OCI-LY7 (cell line): ENCODE measurements around the gene TPCN2. TPM values are rescaled to one million over a fixed set of nuclear protein-coding genes. Genes with fewer than 3 reads are reported as not detected.

Experiments
- BruUV-seq: library from RNA; stranded (reverse); fragments of 400-500 nt; replicated peaks from 2 replicates; lab custom pipeline; 2021; lab: Mats Ljungman, UMichigan
- CTCF ChIA-PET: fragments of 300-600 bp; sonication (Branson Sonifier 250); formaldehyde crosslinking; loops from one replicate; lab custom pipeline; 2022; ENCODE audit warnings: antibody characterized with exemption; ENCODE audit not compliant: unreplicated experiment; lab: Charles Lee
- POLR2A ChIA-PET: fragments of 300-600 bp; sonication (Branson Sonifier 250); formaldehyde crosslinking; loops from one replicate; lab custom pipeline; 2022; ENCODE audit warnings: antibody characterized with exemption; lab: Charles Lee
- DNase-seq: peaks from one replicate; pipeline ENCODE4 v3.0.0-alpha.2; 2015; ENCODE audit warnings: low spot score
- H2AFZ ChIP-seq: fragments of 200-600 bp; sonication (generic), shearing (Covaris generic); 2 replicates; pipeline ENCODE4 v1.6.1; 2014; ENCODE audit warnings: mild to moderate bottlenecking, antibody characterized with exemption, low read length, moderate library complexity
- H3K27ac ChIP-seq: fragments of 200-600 bp; sonication (generic); 2 replicates; pipeline ENCODE4 v1.5.1; 2014; ENCODE audit warnings: mixed run types, low read depth, mild to moderate bottlenecking, moderate library complexity, low read length, inconsistent platforms; ENCODE audit not compliant: poor library complexity, severe bottlenecking
- H3K36me3 ChIP-seq: fragments of 200-600 bp; sonication (generic); 2 replicates; pipeline ENCODE4 v1.6.1; 2014; ENCODE audit warnings: mild to moderate bottlenecking, antibody characterized with exemption, low read length, moderate library complexity, mixed read lengths; ENCODE audit not compliant: insufficient read depth
- H3K4me1 ChIP-seq: fragments of 200-600 bp; sonication (generic); 2 replicates; pipeline ENCODE4 v1.5.1; 2014; ENCODE audit warnings: mild to moderate bottlenecking, low read length; ENCODE audit not compliant: insufficient read depth, poor library complexity, severe bottlenecking
- H3K4me2 ChIP-seq: fragments of 200-600 bp; sonication (generic); 2 replicates; pipeline ENCODE4 v1.6.1; 2014; ENCODE audit warnings: mild to moderate bottlenecking, low read length
- H3K4me3 ChIP-seq: fragments of 200-600 bp; sonication (generic); 2 replicates; pipeline ENCODE4 v1.5.1; 2014; ENCODE audit warnings: mild to moderate bottlenecking, low read depth, low read length; ENCODE audit not compliant: poor library complexity, severe bottlenecking
- H3K79me2 ChIP-seq: fragments of 200-600 bp; sonication (generic); 2 replicates; pipeline ENCODE4 v1.6.1; 2016; ENCODE audit warnings: low read depth, mild to moderate bottlenecking, low read length, moderate library complexity, mixed read lengths; ENCODE audit not compliant: insufficient read depth
- H3K9me2 ChIP-seq: fragments of 200-600 bp; sonication (generic); 2 replicates; pipeline ENCODE4 v1.6.1; 2016; ENCODE audit warnings: mild to moderate bottlenecking, low read length, mixed read lengths; ENCODE audit not compliant: insufficient read depth
- H3K9me3 ChIP-seq: fragments of 200-600 bp; sonication (generic); 2 replicates; pipeline ENCODE4 v1.6.1; 2014; ENCODE audit warnings: mild to moderate bottlenecking, mixed run types, low read length, mixed read lengths
- H4K20me1 ChIP-seq: fragments of 200-600 bp; sonication (generic); 2 replicates; pipeline ENCODE4 v1.6.1; 2014; ENCODE audit warnings: mild to moderate bottlenecking, antibody characterized with exemption, low read length, moderate library complexity, mixed read lengths; ENCODE audit not compliant: insufficient read depth
- CTCF ChIP-seq: fragments of 200-600 bp; sonication (generic); conservative IDR thresholded peaks from 2 replicates; pipeline ENCODE4 v1.5.1; 2014; ENCODE audit warnings: mild to moderate bottlenecking, antibody characterized with exemption, low read length, moderate library complexity, mixed read lengths
- EZH2phosphoT487 ChIP-seq: fragments of 200-600 bp; sonication (generic); IDR thresholded peaks from 2 replicates; pipeline ENCODE4 v1.6.1; 2018; ENCODE audit warnings: low read depth, borderline replicate concordance, mild to moderate bottlenecking, mixed run types, antibody characterized with exemption, low read length, moderate library complexity, mixed read lengths
- intact Hi-C: fragments of 100-400 bp; cut with micrococcal nuclease; formaldehyde crosslinking; loops from one replicate; pipeline ENCODE4 v1.10.0; 2022; ENCODE audit not compliant: unreplicated experiment
- total RNA-seq, 2 experiments: library from RNA; depleted of rRNA in 1 of 2; stranded (reverse); fragments of >200 nt in 1 of 2; shearing (Covaris generic) in 1 of 2; gene quantifications; 2 replicates each; pipeline ENCODE4 v1.2.3, GENCODE V29; 2014 to 2022

Gene TPCN2
- total RNA-seq, 2 experiments from 2014 or later: 21.5 to 65.2 TPM

- H3K4me1 ChIP-seq: no peaks in the 10 kb centered on the region
- CTCF ChIA-PET: no interaction called here
- no peak overlapping the region for H3K4me3 ChIP-seq
- TF ChIP-seq CTCF: no peak
- no peak for TF ChIP-seq EZH2phosphoT487
- no peaks in the 10 kb centered on the region for H4K20me1 ChIP-seq
- no peaks in the 10 kb centered on the region for H3K36me3 ChIP-seq
- H3K9me2 ChIP-seq: no peaks in the 10 kb centered on the region
- no peaks in the 10 kb centered on the region for H3K9me3 ChIP-seq
- intact Hi-C loops: no loop called here
- POLR2A ChIA-PET: interaction anchor here (0.7 kb wide), 1 partner anchor 9 kb away, joined by 5 read pairs; no protein-coding TSS in a partner anchor
- DNase-seq: no peak
- H3K27ac ChIP-seq: no peak overlapping the region
- H3K4me2 ChIP-seq: no peak overlapping the region
- no peaks in the 10 kb centered on the region for H3K79me2 ChIP-seq
- no TSS peak for BruUV-seq
- no peak overlapping the region for H2AFZ ChIP-seq
Measured at GRCh38 chr11:69151836-69152235, 103.1 kb downstream of the TPCN2 start.

GRCh38 chr11:69152733-69153421, 104.1 kb downstream of the TPCN2 start:
- H3K27ac ChIP-seq: no peak overlapping the region
- DNase-seq: no peak
- TF ChIP-seq EZH2phosphoT487 (no peak), CTCF (no peak)
- no peaks in the 10 kb centered on the region for H3K36me3 ChIP-seq
- CTCF ChIA-PET: no interaction called here
- POLR2A ChIA-PET: interaction anchor here (0.7 kb wide), 1 partner anchor 10 kb away, joined by 5 read pairs; no protein-coding TSS in a partner anchor
- no peak overlapping the region for H3K4me3 ChIP-seq
- H3K4me2 ChIP-seq: no peak overlapping the region
- H2AFZ ChIP-seq: no peak overlapping the region
- intact Hi-C loops: no loop called here
- H3K79me2 ChIP-seq: no peaks in the 10 kb centered on the region
- BruUV-seq: no TSS peak
- H3K9me3 ChIP-seq: no peaks in the 10 kb centered on the region
- H4K20me1 ChIP-seq: no peaks in the 10 kb centered on the region
- no peaks in the 10 kb centered on the region for H3K4me1 ChIP-seq
- no peaks in the 10 kb centered on the region for H3K9me2 ChIP-seq

- Histone ChIP-seq H3K36me3 (no peaks in the 10 kb centered on the region), H3K79me2 (no peaks in the 10 kb centered on the region), H3K4me2 (no peak overlapping the region), H4K20me1 (no peaks in the 10 kb centered on the region), H3K4me3 (no peak overlapping the region), H3K4me1 (no peaks in the 10 kb centered on the region), H3K27ac (no peak overlapping the region), H3K9me2 (no peaks in the 10 kb centered on the region), H3K9me3 (no peaks in the 10 kb centered on the region), H2AFZ (no peak overlapping the region)
- no peak for DNase-seq
- no TSS peak for BruUV-seq
- POLR2A ChIA-PET: interaction anchor here (0.6 to 0.7 kb wide), 2 partner anchors 9 to 12 kb away, joined by 3 to 4 read pairs; no protein-coding TSS in a partner anchor
- TF ChIP-seq CTCF (no peak), EZH2phosphoT487 (no peak)
- intact Hi-C loops: no loop called here
- CTCF ChIA-PET: no interaction called here
Measured at GRCh38 chr11:69153661-69154060, 104.9 kb downstream of the TPCN2 start.
